Fibroblast of peridontal ligament (primary cell): ENCODE data around the gene RAB9B.
A peak's percentile ranks its signal among the peaks of the same experiment; 100 is the strongest.

Experiments used
- DNase-seq: peaks from one replicate; pipeline ENCODE4 v3.0.0-alpha.2; 2010; ENCODE audit errors: extremely low read depth

RAB9B gene

GRCh38 chrX:103811858-103812257 is 20.2 kb downstream of the RAB9B start:
- DNase-seq, result no peak

GRCh38 chrX:103806862-103807474 is 25.1 kb downstream of the RAB9B start:
- DNase-seq, result no peak

GRCh38 chrX:103805860-103806259 is 26.2 kb downstream of the RAB9B start:
- no peak for DNase-seq

GRCh38 chrX:103800318-103800717 is 31.7 kb downstream of the RAB9B start:
- no peak for DNase-seq

GRCh38 chrX:103797691-103798090 is 34.4 kb downstream of the RAB9B start:
- no peak for DNase-seq

GRCh38 chrX:103794119-103794518 is 37.9 kb downstream of the RAB9B start:
- DNase-seq, result no peak

GRCh38 chrX:103793545-103793940 is 38.5 kb downstream of the RAB9B start:
- peak; percentile 8 for DNase-seq

- DNase-seq, result peak; percentile 81
Observed at GRCh38 chrX:103792916-103793544, 39.0 kb downstream of the RAB9B start.

GRCh38 chrX:103791826-103792485 is 40.1 kb downstream of the RAB9B start:
- no peak for DNase-seq

GRCh38 chrX:103791228-103791627 is 40.8 kb downstream of the RAB9B start:
- no peak for DNase-seq

GRCh38 chrX:103789004-103789403 is 43.1 kb downstream of the RAB9B start:
- DNase-seq, result no peak

GRCh38 chrX:103783971-103784370 is 48.1 kb downstream of the RAB9B start:
- DNase-seq, result no peak

GRCh38 chrX:103783196-103783595 is 48.9 kb downstream of the RAB9B start:
- DNase-seq, result no peak

GRCh38 chrX:103782640-103783039 is 49.4 kb downstream of the RAB9B start:
- no peak for DNase-seq

GRCh38 chrX:103781706-103782105 is 50.4 kb downstream of the RAB9B start:
- DNase-seq, result no peak

GRCh38 chrX:103781062-103781402 is 51.0 kb downstream of the RAB9B start:
- DNase-seq, result no peak

GRCh38 chrX:103780336-103781061 is 51.6 kb downstream of the RAB9B start:
- no peak for DNase-seq

- DNase-seq, result no peak
Observed at GRCh38 chrX:103779141-103779789, 52.8 kb downstream of the RAB9B start.

- DNase-seq, result no peak
Observed at GRCh38 chrX:103776546-103776945, 55.5 kb downstream of the RAB9B start, which contains the start of gene PLP1. Gene PLP1 (plus strand): TSS chrX:103776840. CDS start chrX:103776996, 156 bp downstream.

- peak; percentile 29 for DNase-seq
Observed at GRCh38 chrX:103774070-103774642, 57.9 kb downstream of the RAB9B start.

- no peak for DNase-seq
Observed at GRCh38 chrX:103773445-103773844, 58.6 kb downstream of the RAB9B start.
